Measurements from ENCODE around the gene ADAMTSL5.

DNA sequence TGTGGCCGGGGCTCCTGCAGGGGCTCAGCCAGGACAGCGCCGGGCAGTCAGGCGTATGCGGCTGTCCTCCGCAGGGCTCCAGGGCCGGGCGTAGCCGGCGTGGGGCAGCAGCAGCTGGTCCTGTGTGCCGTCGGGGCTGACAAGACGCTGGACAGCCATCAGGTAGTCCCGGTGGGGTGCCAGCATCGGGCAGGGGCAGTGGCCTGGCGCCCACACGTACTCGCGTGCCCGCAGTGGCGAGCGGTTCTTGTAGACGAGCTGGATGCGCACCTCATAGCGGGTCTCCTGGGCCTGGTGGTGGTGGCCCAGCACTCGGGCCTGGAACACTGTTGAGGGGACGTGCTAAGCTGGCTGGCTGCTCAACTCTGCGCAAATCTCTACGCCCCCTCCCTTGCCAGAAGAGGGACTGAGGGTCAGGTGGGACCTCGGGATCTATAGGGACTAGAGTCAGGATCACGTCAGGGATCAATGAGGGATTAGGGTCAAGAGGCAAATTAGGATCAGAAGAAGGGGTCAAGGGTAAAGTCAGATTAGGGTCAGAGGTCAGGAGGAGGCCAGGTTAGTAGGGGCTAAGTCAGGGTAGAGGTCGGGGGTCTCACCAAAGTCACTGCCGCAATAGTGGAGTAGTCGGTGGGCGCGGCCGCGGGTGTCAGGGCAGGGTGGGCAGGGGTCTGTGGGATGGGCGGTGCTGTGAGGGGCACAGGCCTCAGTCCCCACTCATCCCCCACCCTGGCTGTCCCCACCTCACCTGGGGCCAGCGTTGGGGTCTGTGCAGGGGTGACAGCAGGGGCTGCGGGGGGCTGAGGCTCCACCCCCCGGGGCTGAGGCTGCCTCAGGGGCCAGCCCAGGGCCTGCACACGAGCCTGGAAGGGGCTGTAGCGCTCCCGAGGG lies 6.6 kb downstream of the ADAMTSL5 start:
- TF ChIP-seq, protein P1, sequence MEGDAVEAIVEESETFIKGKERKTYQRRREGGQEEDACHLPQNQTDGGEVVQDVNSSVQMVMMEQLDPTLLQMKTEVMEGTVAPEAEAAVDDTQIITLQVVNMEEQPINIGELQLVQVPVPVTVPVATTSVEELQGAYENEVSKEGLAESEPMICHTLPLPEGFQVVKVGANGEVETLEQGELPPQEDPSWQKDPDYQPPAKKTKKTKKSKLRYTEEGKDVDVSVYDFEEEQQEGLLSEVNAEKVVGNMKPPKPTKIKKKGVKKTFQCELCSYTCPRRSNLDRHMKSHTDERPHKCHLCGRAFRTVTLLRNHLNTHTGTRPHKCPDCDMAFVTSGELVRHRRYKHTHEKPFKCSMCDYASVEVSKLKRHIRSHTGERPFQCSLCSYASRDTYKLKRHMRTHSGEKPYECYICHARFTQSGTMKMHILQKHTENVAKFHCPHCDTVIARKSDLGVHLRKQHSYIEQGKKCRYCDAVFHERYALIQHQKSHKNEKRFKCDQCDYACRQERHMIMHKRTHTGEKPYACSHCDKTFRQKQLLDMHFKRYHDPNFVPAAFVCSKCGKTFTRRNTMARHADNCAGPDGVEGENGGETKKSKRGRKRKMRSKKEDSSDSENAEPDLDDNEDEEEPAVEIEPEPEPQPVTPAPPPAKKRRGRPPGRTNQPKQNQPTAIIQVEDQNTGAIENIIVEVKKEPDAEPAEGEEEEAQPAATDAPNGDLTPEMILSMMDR (IDR thresholded peaks at IDR 0.05): no peak
- TF ChIP-seq POLR2A (IDR thresholded peaks at IDR 0.05): no peak

Data from lower leg skin (tissue), 3 donors.